Peyer's patch (tissue), 4 donors: ENCODE results near the gene PRKRA. TPM values are rescaled to one million over a fixed set of nuclear protein-coding genes. Genes with fewer than 3 reads are reported as not detected.
A peak's percentile ranks its signal among the peaks of the same experiment; 100 is the strongest.

Experiments used
- DNase-seq, 3 donors: peaks; one replicate each; pipeline ENCODE4 v3.0.0-alpha.2; 2017 to 2019
- H3K27ac ChIP-seq, 4 donors: fragments of 200-600 bp; sonication (generic); one replicate each; pipeline ENCODE4 v1.5.1; 2016 to 2019
- H3K27me3 ChIP-seq, 2 donors: fragments of 200-600 bp; sonication (generic); one replicate each; pipeline ENCODE4 v1.5.1; 2019
- H3K36me3 ChIP-seq, 3 donors: fragments of 200-600 bp; sonication (generic); one replicate each; pipeline ENCODE4 v1.5.1; 2016 to 2019
- H3K4me1 ChIP-seq, 4 donors: fragments of 200-600 bp; sonication (generic); one replicate each; pipeline ENCODE4 v1.5.1; 2016 to 2019
- H3K4me3 ChIP-seq, 4 donors: fragments of 200-600 bp; sonication (generic); 1 replicate in 3 of 4; 2 replicates in 1 of 4; pipeline ENCODE4 v1.5.1; 2016 to 2019; ENCODE audit warnings: mild to moderate bottlenecking in 1 of 4
- H3K9me3 ChIP-seq, 4 donors: fragments of 200-600 bp; sonication (generic); one replicate each; pipeline ENCODE4 v1.5.1; 2016 to 2019; ENCODE audit warnings: mild to moderate bottlenecking in 1 of 4
- CTCF ChIP-seq, 6 experiments: fragments of 450-650 bp in 4 of 6; fragments of 200-600 bp in 2 of 6; sonication (generic) in 1 of 6; IDR thresholded peaks; one replicate each; pipeline ENCODE4 v1.5.1; 2017 to 2019; ENCODE audit warnings: antibody characterized with exemption in 6 of 6, mild to moderate bottlenecking in 3 of 6, moderate library complexity in 1 of 6
- POLR2A ChIP-seq, 2 donors: fragments of 450-650 bp; IDR thresholded peaks; one replicate each; pipeline ENCODE4 v1.5.1; 2017; ENCODE audit warnings: antibody characterized with exemption in 2 of 2, mild to moderate bottlenecking in 2 of 2, moderate library complexity in 2 of 2
- total RNA-seq, 4 donors: library from RNA; depleted of rRNA; stranded (reverse); fragments of >200 nt; gene quantifications; one replicate each; pipeline ENCODE4 v1.1.0, GENCODE V29; 2016

Gene PRKRA
- total RNA-seq, 4 donors from 2014 or later, result 22.4 to 54.9 (median 34.5) TPM

DNA sequence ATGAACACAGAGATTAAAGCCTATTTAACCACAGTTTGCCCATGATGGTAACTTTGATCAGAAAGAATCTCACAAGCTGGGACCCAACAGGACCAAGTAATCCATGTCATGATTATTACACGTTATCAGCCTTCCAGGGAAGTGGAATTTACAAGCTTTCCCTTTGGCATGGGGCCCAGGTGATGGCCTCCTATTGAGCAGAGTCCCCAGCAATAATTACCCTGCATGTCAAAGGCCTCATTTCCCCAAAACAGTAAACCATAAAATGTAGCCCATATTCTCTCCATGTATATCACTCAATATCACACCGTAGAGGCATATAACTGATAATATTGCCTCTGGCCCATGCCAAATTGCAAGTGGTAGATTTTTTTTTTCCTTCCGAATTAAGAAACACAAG lies 38.9 kb downstream of the PRKRA start:
- H3K4me1 ChIP-seq, result no peaks in the 10 kb centered on the region
- TF ChIP-seq POLR2A (IDR thresholded peaks at IDR 0.05) (no peak), CTCF (IDR thresholded peaks at IDR 0.05) (no peak)
- no peaks in the 10 kb centered on the region for H3K9me3 ChIP-seq
- H3K27me3 ChIP-seq, result no peaks in the 10 kb centered on the region
- H3K27ac ChIP-seq, result no peak overlapping the region
- DNase-seq, result peak in 2 of 3 donors; percentile 62 to 74
- no peak overlapping the region for H3K4me3 ChIP-seq
- H3K36me3 ChIP-seq, result no peaks in the 10 kb centered on the region

- DNase-seq, result no peak
- TF ChIP-seq POLR2A (IDR thresholded peaks at IDR 0.05), result no peak
- no peak for TF ChIP-seq CTCF (IDR thresholded peaks at IDR 0.05)
- Histone ChIP-seq H3K4me3 (no peak overlapping the region), H3K27me3 (no peaks in the 10 kb centered on the region), H3K4me1 (no peaks in the 10 kb centered on the region), H3K27ac (no peak overlapping the region), H3K36me3 (no peaks in the 10 kb centered on the region), H3K9me3 (no peaks in the 10 kb centered on the region)
Observed at GRCh38 chr2:178409261-178409660, 41.7 kb downstream of the PRKRA start.

GRCh38 chr2:178404368-178404767 lies 46.6 kb downstream of the PRKRA start:
- DNase-seq, result no peak
- Histone ChIP-seq H3K27me3 (no peaks in the 10 kb centered on the region), H3K36me3 (no peaks in the 10 kb centered on the region), H3K4me1 (no peaks in the 10 kb centered on the region), H3K27ac (no peak overlapping the region), H3K9me3 (no peaks in the 10 kb centered on the region), H3K4me3 (no peak overlapping the region)
- TF ChIP-seq POLR2A (IDR thresholded peaks at IDR 0.05), result no peak
- no peak for TF ChIP-seq CTCF (IDR thresholded peaks at IDR 0.05)

GRCh38 chr2:178403671-178404306 lies 47.2 kb downstream of the PRKRA start:
- Histone ChIP-seq H3K4me1 (no peaks in the 10 kb centered on the region), H3K27ac (no peak overlapping the region), H3K9me3 (no peaks in the 10 kb centered on the region), H3K27me3 (no peaks in the 10 kb centered on the region), H3K36me3 (no peaks in the 10 kb centered on the region), H3K4me3 (no peak overlapping the region)
- TF ChIP-seq POLR2A (IDR thresholded peaks at IDR 0.05) (no peak), CTCF (IDR thresholded peaks at IDR 0.05) (no peak)
- no peak for DNase-seq

- TF ChIP-seq CTCF (IDR thresholded peaks at IDR 0.05) (no peak), POLR2A (IDR thresholded peaks at IDR 0.05) (no peak)
Observed at GRCh38 chr2:178401994-178402437, 49.0 kb downstream of the PRKRA start.

More at GRCh38 chr2:178401994-178402437, 49.0 kb downstream of the PRKRA start:
- no peaks in the 10 kb centered on the region for H3K9me3 ChIP-seq
- H3K27me3 ChIP-seq, result no peaks in the 10 kb centered on the region
- H3K4me3 ChIP-seq, result no peak overlapping the region
- no peaks in the 10 kb centered on the region for H3K4me1 ChIP-seq
- DNase-seq, result no peak
- H3K36me3 ChIP-seq, result no peaks in the 10 kb centered on the region
- H3K27ac ChIP-seq, result no peak overlapping the region
